NCI-H446 treated with DMSO at 0.1 percent for 48 hours (cell line): Measurements from ENCODE around the gene ACSF3.
"Not testable (repeated sequence)": the region's sequence is repeated elsewhere in the genome, so short reads cannot be mapped to it uniquely, and the experiment has no call there.

Experiments used
- DNase-seq: peaks from one replicate; lab custom pipeline; 2025; lab: John Stamatoyannopoulos, UW

The ACSF3 gene

GRCh38 chr16:89073346-89074071, 20.1 kb upstream of the ACSF3 start:
- no peak for DNase-seq

GRCh38 chr16:89074072-89074674, 19.5 kb upstream of the ACSF3 start:
- DNase-seq, result not testable (repeated sequence)

DNA sequence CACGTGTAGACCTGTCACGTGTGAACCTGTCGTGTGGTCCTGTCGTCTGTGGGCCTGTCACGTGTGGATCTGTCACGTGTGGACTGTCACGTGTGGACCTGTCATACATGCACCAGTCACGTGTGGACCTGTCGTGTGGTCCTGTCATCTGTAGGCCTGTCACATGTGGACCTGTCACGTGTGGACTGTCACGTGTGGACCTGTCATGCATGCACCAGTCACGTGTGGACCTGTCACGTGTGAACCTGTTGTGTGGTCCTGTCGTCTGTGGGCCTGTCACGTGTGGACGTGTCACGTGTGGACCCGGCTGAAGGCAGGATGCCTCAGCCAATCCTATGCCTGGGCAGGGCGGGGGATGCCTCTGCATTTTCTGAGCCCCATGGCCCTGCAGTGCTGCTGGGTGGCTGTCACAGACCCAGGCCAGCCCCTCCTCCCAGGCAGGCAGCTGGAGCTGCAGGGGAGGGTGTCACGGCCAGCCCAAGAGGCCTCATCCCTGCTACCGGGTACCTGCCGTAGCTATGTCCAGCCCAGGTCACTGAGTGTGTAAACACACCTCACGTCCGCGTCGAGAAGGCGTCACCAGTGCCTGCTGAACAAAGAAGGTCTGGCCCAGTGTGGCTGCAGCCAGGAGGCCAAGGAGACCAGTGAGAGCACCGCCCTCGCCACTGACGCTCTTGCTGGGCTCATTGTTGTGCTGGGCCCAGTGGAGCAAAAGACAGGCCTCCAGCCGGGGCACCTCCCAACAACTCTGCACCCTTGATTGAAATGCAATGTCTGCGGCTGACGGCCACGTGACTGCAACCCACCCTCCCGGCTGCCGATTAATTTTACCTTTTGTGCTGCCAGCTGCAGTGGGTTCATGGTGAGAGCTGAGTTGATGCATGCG, 18.6 kb upstream of the ACSF3 start:
- no peak for DNase-seq

DNA sequence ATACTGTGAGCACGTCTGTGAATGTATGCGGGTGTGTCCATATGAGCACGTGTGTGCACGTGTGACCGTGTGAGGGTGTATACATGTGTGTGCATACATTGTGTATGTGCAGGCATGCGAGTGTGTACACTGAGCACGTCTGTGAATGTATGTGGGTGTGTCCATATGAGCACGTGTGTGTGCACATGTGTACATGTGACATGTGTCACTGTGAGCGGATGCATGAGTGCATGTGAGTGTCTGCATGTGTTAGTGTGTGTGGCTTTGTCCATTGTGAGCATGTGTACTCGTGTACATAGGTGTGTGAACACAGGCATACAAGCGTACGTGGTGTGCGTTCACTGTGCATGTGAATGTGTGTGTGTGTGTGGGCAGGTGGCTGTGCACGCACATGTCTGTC, 17.5 kb upstream of the ACSF3 start:
- DNase-seq, result no peak

- DNase-seq, result no peak
Measured at GRCh38 chr16:89077076-89077475, 16.6 kb upstream of the ACSF3 start.

DNA sequence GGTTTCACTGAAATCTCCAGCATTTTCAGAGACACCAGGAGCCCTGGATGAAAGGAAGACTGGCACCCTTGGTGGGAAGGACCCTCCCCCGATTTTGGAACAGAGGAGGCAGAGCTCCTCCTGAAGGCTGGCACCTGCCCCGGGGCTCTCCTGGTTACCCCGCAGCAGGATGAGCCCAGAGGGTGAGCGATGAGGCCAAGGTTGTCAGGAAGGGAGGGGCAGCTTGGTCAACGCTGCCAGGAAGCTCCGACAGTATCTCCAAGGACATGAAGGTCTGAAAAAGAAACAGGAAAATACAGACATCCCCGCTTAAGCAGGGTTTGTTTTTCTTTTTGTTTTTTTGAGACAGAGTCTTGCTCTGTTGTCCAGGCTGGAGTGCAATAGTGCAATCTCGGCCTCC, 15.5 kb upstream of the ACSF3 start:
- no peak for DNase-seq

- no peak for DNase-seq
Measured at GRCh38 chr16:89079434-89079980, 14.1 kb upstream of the ACSF3 start.

GRCh38 chr16:89080196-89080853, 13.3 kb upstream of the ACSF3 start:
- DNase-seq, result no peak

DNA sequence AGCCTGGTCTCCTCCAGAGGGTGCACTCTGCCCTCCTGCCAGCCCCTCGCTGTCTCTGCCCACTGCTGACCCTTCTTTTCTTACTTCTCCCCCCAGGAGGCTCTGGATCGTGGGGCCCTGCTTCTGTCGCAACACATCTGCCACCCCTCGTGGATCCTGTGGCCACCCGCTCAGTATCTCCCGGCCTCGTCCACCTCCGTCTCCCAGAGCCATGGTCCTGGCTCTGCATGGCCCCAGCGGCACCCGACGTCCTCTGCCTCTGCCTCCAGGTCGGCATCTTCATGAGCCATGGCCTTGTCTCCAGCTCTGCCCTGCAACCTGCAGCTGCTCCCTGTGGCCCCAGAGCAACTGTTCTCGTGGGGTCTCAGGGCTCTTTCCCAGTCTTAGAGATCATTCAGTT, 12.1 kb upstream of the ACSF3 start:
- no peak for DNase-seq

- no peak for DNase-seq
Measured at GRCh38 chr16:89084411-89084810, 9.2 kb upstream of the ACSF3 start.

- no peak for DNase-seq
Measured at GRCh38 chr16:89084814-89085612, 8.6 kb upstream of the ACSF3 start.

DNA sequence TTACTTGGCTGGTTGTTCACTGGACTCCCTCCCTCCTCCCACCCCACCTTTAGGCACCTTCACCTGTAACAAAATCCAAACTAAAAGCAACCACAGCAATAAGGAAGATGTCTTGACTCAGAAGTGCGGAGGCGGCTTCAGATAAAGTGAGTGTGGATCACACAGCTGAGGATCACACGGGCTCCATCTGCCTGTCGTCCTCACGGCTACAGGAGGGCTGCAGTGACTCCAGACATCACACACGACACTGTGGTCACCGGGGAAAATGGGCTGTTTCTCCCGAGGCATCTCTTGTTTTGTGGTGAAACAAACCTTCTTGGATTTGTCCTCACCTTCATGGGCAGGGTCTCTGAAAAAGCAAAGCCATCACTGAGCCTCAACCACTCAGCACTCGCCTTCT, 7.9 kb upstream of the ACSF3 start:
- DNase-seq, result no peak

- DNase-seq, result no peak
Measured at GRCh38 chr16:89087922-89088497, 5.6 kb upstream of the ACSF3 start.

- no peak for DNase-seq
Measured at GRCh38 chr16:89089120-89089519, 4.5 kb upstream of the ACSF3 start.

DNA sequence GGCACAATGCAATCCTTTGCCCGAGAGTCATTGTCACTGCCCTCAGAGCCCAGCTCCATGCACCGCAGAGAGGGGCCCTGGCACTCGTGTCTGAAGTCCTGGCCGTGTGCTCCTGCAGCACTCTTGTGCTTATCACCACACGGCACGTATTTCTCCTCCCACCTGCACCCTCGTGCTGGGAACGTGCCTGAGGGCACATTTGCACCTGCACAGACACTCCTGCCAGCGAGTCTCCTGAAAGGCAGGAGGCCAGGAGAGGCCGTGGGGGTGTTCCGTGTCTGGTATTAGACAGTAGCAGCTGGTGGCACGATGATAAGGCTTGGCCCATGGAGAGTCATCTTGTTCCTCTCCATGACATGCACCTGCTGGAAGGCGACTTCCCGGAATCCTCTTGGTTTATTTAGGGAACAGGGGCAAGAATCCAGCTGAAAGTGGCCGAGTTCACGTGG, 3.4 kb upstream of the ACSF3 start:
- DNase-seq, result no peak

- no peak for DNase-seq
Measured at GRCh38 chr16:89090669-89091426, 2.8 kb upstream of the ACSF3 start.

- no peak for DNase-seq
Measured at GRCh38 chr16:89092013-89092412, 1.6 kb upstream of the ACSF3 start.

DNA sequence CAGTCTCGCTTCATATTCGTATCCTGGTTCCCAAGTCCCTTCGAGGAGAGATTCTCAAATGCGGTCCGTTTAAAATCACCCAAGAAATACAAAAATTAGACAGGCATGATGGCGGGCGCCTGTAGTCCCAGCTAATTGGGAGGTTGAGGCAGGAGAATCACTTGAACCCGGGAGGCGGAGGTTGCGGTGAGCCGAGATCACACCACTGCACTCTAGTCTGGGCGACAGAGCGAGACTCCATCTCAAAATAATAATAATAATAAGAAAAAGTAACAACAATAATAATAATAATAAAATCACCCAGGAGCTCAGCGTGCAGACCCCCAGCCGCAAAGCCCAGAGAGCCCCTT, 425 bp upstream of the ACSF3 start:
- not testable (repeated sequence) for DNase-seq

GRCh38 chr16:89094252-89094879, 714 bp downstream of the ACSF3 start:
- DNase-seq, result no peak

DNA sequence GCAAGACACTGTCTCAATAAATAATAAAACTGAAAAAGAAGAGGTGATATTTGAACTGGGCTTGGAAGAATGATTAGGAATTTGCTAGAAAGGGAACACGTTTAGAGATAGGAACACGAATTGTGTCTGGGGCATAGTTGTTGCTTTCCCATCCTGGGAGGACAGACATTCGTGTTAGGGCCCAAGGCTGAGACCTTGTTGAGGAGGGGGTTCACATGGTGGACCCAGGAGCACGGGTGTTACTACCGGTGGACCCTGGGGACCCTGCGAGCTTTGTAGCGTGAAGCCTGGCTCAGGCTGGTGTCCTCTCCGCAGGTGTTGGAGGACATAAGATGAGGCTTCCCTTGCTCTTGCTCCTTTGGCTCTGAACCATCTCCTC, 1.2 kb downstream of the ACSF3 start:
- DNase-seq, result no peak
